Panc1 (cell line): Measurements from ENCODE around the gene PLCB4.

Source experiments
- CTCF ChIP-seq: fragments of 450-650 bp; IDR thresholded peaks from 2 replicates; pipeline ENCODE4 v1.5.1; 2017; ENCODE audit warnings: mild to moderate bottlenecking
- SIN3A ChIP-seq: IDR thresholded peaks from 2 replicates; pipeline ENCODE4 v1.6.1; 2012; ENCODE audit warnings: low read depth, mild to moderate bottlenecking, low read length, moderate library complexity, borderline replicate concordance; ENCODE audit not compliant: insufficient read depth

- TF ChIP-seq CTCF, result no peak
- no peak for TF ChIP-seq SIN3A
Measured at GRCh38 chr20:9508696-9509178, 439.9 kb downstream of the PLCB4 start.
